Pancreas (tissue), 10 donors: ENCODE measurements around the gene KIF4A. TPM values are rescaled to one million over a fixed set of nuclear protein-coding genes. Genes with fewer than 3 reads are reported as not detected.

Experiments
- ATAC-seq, 4 donors: fragments of 200-7000 bp; cut with Tn5 transposase; one replicate each; pipeline versions ENCODE4 v1.8.0 to v1.9.1; 2020; ENCODE audit warnings: mild to moderate bottlenecking in 4 of 4, moderate library complexity in 4 of 4
- DNase-seq, 6 donors: peaks; one replicate each; pipeline ENCODE4 v3.0.0-alpha.2; 2020
- FAIRE-seq: peaks from 2 replicates; lab custom pipeline; 2012; peaks lifted over from hg19 to GRCh38; lab: Jason Lieb, UNC
- H3K27ac ChIP-seq, 4 donors: fragments of 200-600 bp; sonication (generic); 1 replicate in 3 of 4; 2 replicates in 1 of 4; pipeline versions ENCODE4 v1.5.0 to v1.8.0; 2020
- H3K27me3 ChIP-seq, 4 donors: fragments of 200-600 bp; one replicate each; pipeline ENCODE4 v1.8.0; 2021
- H3K36me3 ChIP-seq, 3 donors: fragments of 200-600 bp; sonication (generic) in 1 of 3; one replicate each; pipeline versions ENCODE4 v1.5.0 to v1.8.0; 2020 to 2021
- H3K4me1 ChIP-seq, 3 donors: fragments of 200-600 bp; one replicate each; pipeline ENCODE4 v1.8.0; 2021
- H3K4me3 ChIP-seq, 4 donors: fragments of 200-600 bp; sonication (generic) in 2 of 4; one replicate each; pipeline versions ENCODE4 v1.5.0 to v1.8.0; 2020 to 2021
- H3K9me3 ChIP-seq, 4 donors: fragments of 200-600 bp; one replicate each; pipeline ENCODE4 v1.8.0; 2021
- CTCF ChIP-seq, 4 donors: fragments of 200-600 bp; sonication (generic) in 3 of 4; IDR thresholded peaks; one replicate each; pipeline versions ENCODE4 v1.5.0 to v1.8.0; 2021; ENCODE audit warnings: antibody characterized with exemption in 4 of 4
- WGBS, 2 donors: extraction: QIAGEN DNeasy Blood & Tissue Kit; methylation state at CpG; one replicate each; pipeline ENCODE4 v1.1.7; 2013; 5-methylcytosine and 5-hydroxymethylcytosine counted together
- intact Hi-C, 3 donors: fragments of 100-400 bp; cut with DNase I; formaldehyde crosslinking; loops; one replicate each; pipeline versions ENCODE4 v1.11.1 to v1.14.2; 2022
- polyA plus RNA-seq, 2 donors: library from polyadenylated mRNA; stranded (reverse); fragments of 200-250 nt; gene quantifications; one replicate each; pipeline ENCODE4 v1.2.3, GENCODE V29; 2013
- total RNA-seq, 6 donors: library from RNA; stranded (reverse); fragmentation: NEBNext Ultra II Directional in 4 of 6; extraction: Animal tissue kit (Norgen Biotek cat#: 25700) in 4 of 6; gene quantifications; one replicate each; pipeline versions ENCODE4 v1.2.1 to v1.2.4, GENCODE V29; 2021 to 2023
- donor health status: healthy with polysubstance abuse.
- donor health status: DM: no; HTN: no; CAD: no; lungs with moderate emphysema.
- donor health status: DM: no; HTN: no; CAD: no.
- donor health status: control.
- donor health status: control.
- donor health status: Bipolar disorder and iron deficiency.
- donor health status: DM: yes; HTN: yes; CAD: no.
- donor health status: DM: no; HTN: no; CAD: no.
- donor health status: DM: no; HTN: no; CAD: no.
- donor health status: DM: yes; HTN: yes; CAD: no.

KIF4A gene
- total and polyA plus RNA-seq, 8 donors = 0.04 to 0.72 (median 0.12) TPM; not detected in 1

DNA sequence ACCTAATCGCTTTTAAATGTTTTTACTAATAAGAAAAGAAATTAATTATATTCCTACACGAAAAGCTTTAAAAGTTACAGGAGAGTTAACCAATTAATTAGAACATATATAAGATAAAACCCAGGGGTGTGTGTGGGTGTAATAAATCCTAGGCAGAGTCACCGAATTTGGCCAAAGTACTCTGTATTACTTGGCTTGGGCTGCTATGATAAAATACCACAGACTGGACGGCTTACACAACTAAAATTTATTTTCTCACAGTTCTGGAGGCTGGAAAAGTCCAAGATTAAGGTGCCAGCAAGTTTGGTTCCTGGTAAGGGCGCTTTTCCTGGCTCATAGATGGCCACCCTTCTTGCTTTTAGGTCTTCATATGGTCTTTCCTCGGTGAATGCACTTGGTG is 45.0 kb upstream of the KIF4A start:
- 63 to 78% methylated on average over 6 of the region's 6 CpGs for WGBS, 2 donors
- H3K9me3 ChIP-seq = no peaks in the 10 kb centered on the region
- TF ChIP-seq CTCF (IDR thresholded peaks at IDR 0.05) = no peak

DNA sequence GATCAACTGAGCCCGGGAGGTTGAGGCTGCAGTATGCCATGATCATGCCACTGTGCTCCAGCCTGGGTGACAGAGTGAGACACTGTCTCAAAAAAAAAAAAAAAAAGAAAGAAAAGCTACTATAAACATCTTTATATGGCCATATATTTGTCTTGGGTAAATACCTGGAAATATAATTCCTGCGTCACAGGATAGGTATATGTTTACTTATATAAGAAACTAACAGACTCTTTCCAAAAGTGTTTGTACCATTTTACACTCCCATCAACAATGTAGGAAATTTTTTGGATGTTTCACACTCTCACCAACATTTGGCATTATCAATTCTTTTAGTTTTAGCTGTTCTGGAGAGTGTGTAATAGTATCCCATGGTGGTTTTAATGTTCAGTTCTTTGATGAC is 42.7 kb upstream of the KIF4A start:
- no peak for ATAC-seq
- Histone ChIP-seq H3K9me3 (no peaks in the 10 kb centered on the region), H3K27me3 (peaks cover 0 to 16% (median 0%) of the 10 kb centered on the region in 4 donors), H3K36me3 (no peaks in the 10 kb centered on the region), H3K4me3 (no peak overlapping the region), H3K4me1 (no peaks in the 10 kb centered on the region), H3K27ac (no peak overlapping the region)
- 79 to 83% methylated on average over 2 of the region's 2 CpGs for WGBS, 2 donors
- intact Hi-C loops = no loop called here
- DNase-seq = no peak
- FAIRE-seq = no peak
- no peak for TF ChIP-seq CTCF (IDR thresholded peaks at IDR 0.05)

More for the DNA sequence above, 45.0 kb upstream of the KIF4A start:
- peak; percentile 39 for FAIRE-seq
- Histone ChIP-seq H3K36me3 (no peaks in the 10 kb centered on the region), H3K4me3 (no peak overlapping the region), H3K27me3 (peaks cover 0 to 10% (median 0%) of the 10 kb centered on the region in 4 donors), H3K27ac (no peak overlapping the region), H3K4me1 (no peaks in the 10 kb centered on the region)
- intact Hi-C loops = no loop called here
- DNase-seq = no peak
- ATAC-seq = no peak

DNA sequence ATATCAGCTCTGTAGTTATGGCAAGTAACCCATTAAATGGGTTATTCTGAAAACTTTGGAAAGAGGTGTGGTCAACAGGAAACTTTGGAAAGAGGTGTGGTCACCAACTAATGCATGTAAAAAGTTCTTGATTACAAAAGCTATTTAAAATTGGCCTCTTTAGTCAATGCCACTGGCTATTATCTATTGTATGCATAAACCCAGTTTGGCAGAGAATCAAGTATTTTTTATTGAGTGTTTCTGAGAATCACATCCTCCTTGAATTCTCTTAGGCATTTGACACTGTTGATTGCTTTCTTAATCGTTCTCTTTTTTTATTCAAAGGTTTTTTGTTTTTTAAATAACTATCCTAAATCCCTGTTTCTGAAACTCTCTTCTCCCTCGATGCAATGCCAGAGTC is 37.4 kb upstream of the KIF4A start:
- WGBS, 2 donors = 47 to 62% methylated on average over 2 of the region's 2 CpGs
- no peaks in the 10 kb centered on the region for H3K4me1 ChIP-seq
- H3K36me3 ChIP-seq = no peaks in the 10 kb centered on the region
- no peaks in the 10 kb centered on the region for H3K9me3 ChIP-seq
- intact Hi-C loops = no loop called here
- H3K27ac ChIP-seq = no peak overlapping the region
- ATAC-seq (no peak), DNase-seq (no peak), FAIRE-seq (no peak)
- H3K27me3 ChIP-seq = peaks cover 0 to 19% (median 0%) of the 10 kb centered on the region in 4 donors
- no peak for TF ChIP-seq CTCF (IDR thresholded peaks at IDR 0.05)
- H3K4me3 ChIP-seq = no peak overlapping the region

DNA sequence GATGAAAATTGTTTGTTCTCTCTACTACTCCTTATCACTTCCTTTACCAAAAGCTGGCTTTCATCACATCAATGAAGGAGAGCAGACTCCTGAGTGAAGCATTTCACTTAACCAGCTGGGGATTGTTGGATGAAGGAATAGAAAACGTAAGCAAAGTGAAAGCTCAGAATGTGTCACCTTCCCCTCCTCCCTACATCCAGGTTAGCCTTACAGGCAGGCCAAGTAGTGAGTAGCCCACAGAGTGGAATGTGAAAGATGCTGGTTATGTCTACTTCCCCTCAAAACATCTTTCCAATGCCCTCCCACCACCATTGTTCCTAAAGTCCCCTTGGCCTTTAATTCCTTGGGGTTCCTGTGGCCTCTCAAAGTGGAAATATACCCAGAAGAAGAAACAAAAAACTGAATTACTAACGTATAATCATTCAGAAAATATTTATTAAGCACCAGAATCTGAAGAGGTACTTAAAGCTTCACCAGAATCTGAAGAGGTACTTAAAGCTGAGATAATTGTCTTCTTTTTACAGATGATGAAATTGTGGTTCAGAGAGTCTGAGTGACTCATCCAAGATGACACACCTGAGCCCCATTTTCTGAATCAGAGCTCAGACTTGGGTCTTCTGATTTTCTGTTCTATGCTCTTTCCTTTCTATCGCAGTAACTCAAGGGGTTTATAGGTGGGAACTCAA is 36.4 kb upstream of the KIF4A start:
- ATAC-seq (no peak), DNase-seq (no peak), FAIRE-seq (no peak)
- Histone ChIP-seq H3K4me3 (no peak overlapping the region), H3K36me3 (no peaks in the 10 kb centered on the region), H3K27me3 (peaks cover 0 to 14% (median 0%) of the 10 kb centered on the region in 4 donors), H3K27ac (no peak overlapping the region), H3K4me1 (no peaks in the 10 kb centered on the region), H3K9me3 (no peaks in the 10 kb centered on the region)
- no peak for TF ChIP-seq CTCF (IDR thresholded peaks at IDR 0.05)
- intact Hi-C loops = no loop called here
- WGBS, 2 donors = 77 to 84% methylated on average over 3 of the region's 3 CpGs

DNA sequence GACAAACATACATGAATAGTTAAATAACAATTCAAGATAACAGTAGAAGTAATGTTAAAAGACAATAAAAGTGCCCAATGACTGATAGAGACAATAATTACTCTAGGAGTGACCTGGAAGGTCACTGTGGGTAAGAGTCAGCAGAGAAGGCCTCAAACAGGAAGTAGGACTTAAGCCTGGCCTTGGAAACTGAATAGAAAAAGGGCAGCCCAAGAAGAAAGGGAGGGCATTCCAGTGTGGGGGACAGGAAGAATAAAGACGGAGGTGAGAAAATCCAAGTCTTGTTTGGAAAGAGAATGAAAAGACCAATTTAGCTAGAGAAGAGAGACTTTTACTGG is 35.9 kb upstream of the KIF4A start:
- 82 to 91% methylated on average over 1 of the region's 1 CpG for WGBS, 2 donors
- H3K4me3 ChIP-seq = no peak overlapping the region
- H3K27ac ChIP-seq = no peak overlapping the region
- DNase-seq (no peak), FAIRE-seq (no peak), ATAC-seq (no peak)
- no peaks in the 10 kb centered on the region for H3K4me1 ChIP-seq
- H3K27me3 ChIP-seq = peaks cover 0 to 14% (median 0%) of the 10 kb centered on the region in 4 donors
- H3K9me3 ChIP-seq = no peaks in the 10 kb centered on the region
- TF ChIP-seq CTCF (IDR thresholded peaks at IDR 0.05) = no peak
- no peaks in the 10 kb centered on the region for H3K36me3 ChIP-seq
- intact Hi-C loops = no loop called here
